Lower lobe of right lung (tissue), 2 donors: ENCODE measurements around the gene PPP1R3D. TPM values are rescaled to one million over a fixed set of nuclear protein-coding genes. Genes with fewer than 3 reads are reported as not detected.

Experiments
- ATAC-seq, 2 donors: fragments of 200-7000 bp; cut with Tn5 transposase; one replicate each; pipeline ENCODE4 v1.9.1; 2020 to 2022; ENCODE audit warnings: mild to moderate bottlenecking in 2 of 2, moderate library complexity in 2 of 2
- DNase-seq: peaks from one replicate; pipeline ENCODE4 v3.0.0-alpha.2; 2020
- H3K27ac ChIP-seq: fragments of 200-600 bp; one replicate; pipeline ENCODE4 v1.8.0; 2022
- H3K27me3 ChIP-seq: fragments of 200-600 bp; one replicate; pipeline ENCODE4 v1.8.0; 2022; ENCODE audit warnings: low read depth
- H3K36me3 ChIP-seq: fragments of 200-600 bp; one replicate; pipeline ENCODE4 v1.8.0; 2022; ENCODE audit warnings: mild to moderate bottlenecking
- H3K4me1 ChIP-seq: fragments of 200-600 bp; one replicate; pipeline ENCODE4 v1.8.0; 2022
- H3K4me3 ChIP-seq: fragments of 200-600 bp; one replicate; pipeline ENCODE4 v1.8.0; 2022; ENCODE audit warnings: mild to moderate bottlenecking
- H3K9me3 ChIP-seq: fragments of 200-600 bp; one replicate; pipeline ENCODE4 v1.8.0; 2022
- intact Hi-C: fragments of 100-400 bp; cut with DNase I; formaldehyde crosslinking; loops from one replicate; pipeline ENCODE4 v1.11.0; 2022
- total RNA-seq: library from RNA; stranded (reverse); fragmentation: NEBNext Ultra II Directional; extraction: Animal tissue kit (Norgen Biotek cat#: 25700); gene quantifications from one replicate; pipeline ENCODE4 v1.2.1, GENCODE V29; 2021
- TF ChIP-seq, protein P1 (sequence below): fragments of 200-600 bp; IDR thresholded peaks from one replicate; pipeline ENCODE4 v1.8.0; 2022; ENCODE audit warnings: antibody characterized with exemption, mild to moderate bottlenecking
- donor health status: DM: no; HTN: yes; CAD: no; lungs with severe emphysema.

PPP1R3D gene
- total RNA-seq, 1 donor from 2014 or later, result 12.1 TPM

DNA sequence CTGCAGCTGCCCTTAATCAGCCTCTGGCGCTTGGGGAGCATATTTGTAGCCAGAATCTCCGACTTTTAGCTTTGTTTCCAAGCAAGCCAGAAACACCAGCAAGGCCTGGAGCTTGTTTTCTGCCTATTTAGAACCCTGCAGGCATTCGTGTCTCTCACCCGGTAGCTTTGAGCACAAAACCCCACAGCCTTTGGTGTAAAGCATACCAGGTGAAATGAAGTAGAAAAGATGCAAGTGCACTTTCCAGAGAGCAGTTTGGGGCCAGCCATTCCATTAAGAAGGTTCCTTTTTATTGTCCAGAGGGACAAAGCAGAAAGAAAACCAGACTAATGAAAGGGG lies 820 bp upstream of the PPP1R3D start:
- peak overlapping the region; percentile 99 for H3K27ac ChIP-seq
- TF ChIP-seq, protein P1, sequence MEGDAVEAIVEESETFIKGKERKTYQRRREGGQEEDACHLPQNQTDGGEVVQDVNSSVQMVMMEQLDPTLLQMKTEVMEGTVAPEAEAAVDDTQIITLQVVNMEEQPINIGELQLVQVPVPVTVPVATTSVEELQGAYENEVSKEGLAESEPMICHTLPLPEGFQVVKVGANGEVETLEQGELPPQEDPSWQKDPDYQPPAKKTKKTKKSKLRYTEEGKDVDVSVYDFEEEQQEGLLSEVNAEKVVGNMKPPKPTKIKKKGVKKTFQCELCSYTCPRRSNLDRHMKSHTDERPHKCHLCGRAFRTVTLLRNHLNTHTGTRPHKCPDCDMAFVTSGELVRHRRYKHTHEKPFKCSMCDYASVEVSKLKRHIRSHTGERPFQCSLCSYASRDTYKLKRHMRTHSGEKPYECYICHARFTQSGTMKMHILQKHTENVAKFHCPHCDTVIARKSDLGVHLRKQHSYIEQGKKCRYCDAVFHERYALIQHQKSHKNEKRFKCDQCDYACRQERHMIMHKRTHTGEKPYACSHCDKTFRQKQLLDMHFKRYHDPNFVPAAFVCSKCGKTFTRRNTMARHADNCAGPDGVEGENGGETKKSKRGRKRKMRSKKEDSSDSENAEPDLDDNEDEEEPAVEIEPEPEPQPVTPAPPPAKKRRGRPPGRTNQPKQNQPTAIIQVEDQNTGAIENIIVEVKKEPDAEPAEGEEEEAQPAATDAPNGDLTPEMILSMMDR, result no peak
- H3K27me3 ChIP-seq, result no peaks in the 10 kb centered on the region
- no peak for DNase-seq
- ATAC-seq, result no peak
- peaks cover 33% of the 10 kb centered on the region for H3K36me3 ChIP-seq
- intact Hi-C loops, result no loop called here
- H3K4me1 ChIP-seq, result peaks cover 40% of the 10 kb centered on the region
- peak overlapping the region; percentile 81 for H3K4me3 ChIP-seq
- H3K9me3 ChIP-seq, result no peaks in the 10 kb centered on the region

DNA sequence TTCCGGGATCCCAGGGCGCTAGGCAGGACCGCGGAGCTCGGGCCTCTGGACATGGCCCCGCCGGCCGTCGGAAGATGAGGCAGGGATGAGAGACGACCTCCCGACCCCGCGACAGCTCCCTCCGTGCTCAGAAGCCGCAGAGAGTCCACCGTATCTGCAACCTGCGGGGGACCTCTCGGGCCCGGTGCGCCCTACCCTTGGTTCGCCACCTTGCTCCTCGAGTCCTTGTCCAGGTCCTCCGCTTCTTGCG lies 301 bp downstream of the PPP1R3D start:
- peak in 1 of 2 donors; percentile 24 for ATAC-seq
- Histone ChIP-seq H3K4me1 (peaks cover 40% of the 10 kb centered on the region), H3K27me3 (no peaks in the 10 kb centered on the region), H3K9me3 (no peaks in the 10 kb centered on the region), H3K4me3 (peak overlapping the region; percentile 81), H3K36me3 (peaks cover 27% of the 10 kb centered on the region), H3K27ac (peak overlapping the region; percentile 99)
- peak; percentile 76 for DNase-seq
- intact Hi-C loops, result no loop called here
- TF ChIP-seq, protein P1, result no peak

DNA sequence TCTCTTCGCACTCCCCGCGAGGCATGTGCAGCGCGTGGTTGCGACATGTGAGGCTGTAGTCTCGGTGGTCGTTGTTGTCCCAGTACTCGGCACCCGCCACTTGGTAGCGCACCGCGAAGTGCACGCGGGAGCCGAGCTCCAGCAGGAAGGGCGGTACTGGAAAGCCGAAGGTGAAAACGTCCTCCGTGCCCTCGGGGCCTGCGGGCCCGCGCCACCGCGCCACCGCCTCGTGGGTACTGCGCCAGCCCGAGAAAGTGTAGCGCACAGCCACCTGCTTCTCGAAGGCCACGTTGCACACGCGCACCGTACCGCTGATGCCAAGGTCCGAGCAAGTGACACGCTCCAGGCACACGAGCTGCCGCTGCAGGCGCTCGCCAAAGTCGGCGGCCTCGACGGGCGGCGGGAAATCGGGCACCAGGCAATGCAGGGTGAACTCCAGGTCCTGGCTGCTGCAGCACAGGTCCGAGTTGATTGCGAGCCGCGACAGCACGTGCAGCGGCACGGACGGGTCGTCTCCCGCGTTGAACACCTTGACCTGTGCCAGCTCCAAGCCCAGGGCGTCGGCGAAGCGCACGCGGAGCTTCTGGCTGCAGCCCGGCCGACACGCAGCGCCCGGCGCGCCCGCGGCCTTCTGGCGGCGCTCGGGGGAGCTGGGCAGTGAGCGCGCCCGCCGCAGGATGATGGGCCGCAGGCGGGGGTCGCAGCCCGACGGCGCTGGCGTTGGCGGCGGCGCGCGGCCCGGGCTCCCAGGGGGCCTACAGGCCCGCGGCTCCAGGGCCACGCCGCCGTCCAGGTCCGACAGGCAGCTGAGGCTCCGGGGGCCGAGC lies 840 bp downstream of the PPP1R3D start:
- H3K27me3 ChIP-seq, result no peaks in the 10 kb centered on the region
- peak overlapping the region; percentile 99 for H3K27ac ChIP-seq
- no peaks in the 10 kb centered on the region for H3K9me3 ChIP-seq
- H3K4me1 ChIP-seq, result peaks cover 40% of the 10 kb centered on the region
- intact Hi-C loops, result no loop called here
- H3K36me3 ChIP-seq, result peaks cover 22% of the 10 kb centered on the region
- peak; percentile 60 to 64 for ATAC-seq
- DNase-seq, result peak; percentile 56
- TF ChIP-seq, protein P1, result no peak
- peak overlapping the region; percentile 81 for H3K4me3 ChIP-seq

DNA sequence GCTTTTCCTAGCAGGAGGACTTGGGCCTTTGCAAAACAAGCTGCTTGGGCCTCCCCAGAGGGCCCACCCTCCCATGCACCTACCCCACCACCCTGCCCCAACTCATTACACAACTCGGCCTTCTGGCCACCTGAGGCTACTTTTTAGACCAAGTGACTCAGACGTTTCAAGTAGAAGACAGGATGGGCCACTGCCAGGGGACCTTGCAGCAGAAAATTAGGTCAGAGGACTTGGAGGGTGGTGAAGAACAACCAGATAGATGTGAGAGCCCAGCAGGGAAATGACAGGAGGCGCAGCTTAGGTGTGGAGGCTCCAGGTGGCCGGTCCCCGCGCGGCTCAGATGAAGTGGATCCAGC lies 1.4 kb downstream of the PPP1R3D start:
- Histone ChIP-seq H3K4me1 (peaks cover 40% of the 10 kb centered on the region), H3K27me3 (no peaks in the 10 kb centered on the region), H3K9me3 (no peaks in the 10 kb centered on the region), H3K36me3 (peaks cover 16% of the 10 kb centered on the region), H3K4me3 (peak overlapping the region; percentile 81), H3K27ac (no peak overlapping the region)
- TF ChIP-seq, protein P1, result no peak
- intact Hi-C loops, result no loop called here
- no peak for DNase-seq
- ATAC-seq, result no peak

GRCh38 chr20:59938221-59938620 lies 1.9 kb downstream of the PPP1R3D start:
- H3K27me3 ChIP-seq, result no peaks in the 10 kb centered on the region
- intact Hi-C loops, result no loop called here
- peak overlapping the region; percentile 81 for H3K4me3 ChIP-seq
- peaks cover 40% of the 10 kb centered on the region for H3K4me1 ChIP-seq
- H3K9me3 ChIP-seq, result no peaks in the 10 kb centered on the region
- ATAC-seq (no peak), DNase-seq (no peak)
- H3K27ac ChIP-seq, result no peak overlapping the region
- TF ChIP-seq, protein P1, result no peak
- peaks cover 11% of the 10 kb centered on the region for H3K36me3 ChIP-seq
